Transverse colon (tissue), 4 donors: Measurements from ENCODE around the gene SNRPD2. TPM values are rescaled to one million over a fixed set of nuclear protein-coding genes. Genes with fewer than 3 reads are reported as not detected.

Experiments used
- DNase-seq: peaks from one replicate; pipeline ENCODE4 v3.0.0-alpha.2; 2019
- H3K27ac ChIP-seq, 4 donors: fragments of 200-600 bp; sonication (generic); 2 replicates each; pipeline ENCODE4 v1.5.1; 2016 to 2018; ENCODE audit warnings: inconsistent platforms in 4 of 4
- H3K27me3 ChIP-seq: fragments of 200-600 bp; sonication (generic); 2 replicates; pipeline ENCODE4 v1.5.1; 2017; ENCODE audit warnings: inconsistent platforms
- H3K36me3 ChIP-seq, 4 donors: fragments of 200-600 bp; sonication (generic); 2 replicates each; pipeline ENCODE4 v1.5.1; 2017 to 2019; ENCODE audit warnings: inconsistent platforms in 4 of 4
- H3K4me1 ChIP-seq, 4 donors: fragments of 200-600 bp; sonication (generic); 2 replicates each; pipeline ENCODE4 v1.5.1; 2017 to 2020; ENCODE audit warnings: inconsistent platforms in 4 of 4
- H3K4me3 ChIP-seq, 4 donors: fragments of 200-600 bp; sonication (generic); 1 replicate in 1 of 4; 2 replicates in 3 of 4; pipeline versions ENCODE4 v1.5.1 to v1.6.1; 2017 to 2019; ENCODE audit warnings: inconsistent platforms in 4 of 4
- H3K9me3 ChIP-seq, 2 donors: fragments of 200-600 bp; sonication (generic); 2 replicates each; pipeline ENCODE4 v1.5.1; 2017 to 2019; ENCODE audit warnings: inconsistent platforms in 2 of 2
- CTCF ChIP-seq, 5 experiments: fragments of 200-600 bp in 3 of 5; fragments of 450-650 bp in 2 of 5; sonication (generic) in 3 of 5; IDR thresholded peaks; 1 replicate in 2 of 5; 2 replicates in 3 of 5; pipeline ENCODE4 v1.5.1; 2016 to 2017; ENCODE audit warnings: antibody characterized with exemption in 5 of 5, inconsistent platforms in 3 of 5, mild to moderate bottlenecking in 2 of 5, moderate library complexity in 1 of 5
- EP300 ChIP-seq: sonication (generic); formaldehyde crosslinking; IDR thresholded peaks from one replicate; pipeline ENCODE4 v1.6.1; 2017; ENCODE audit warnings: antibody characterized with exemption, low read depth
- POLR2A ChIP-seq: fragments of 450-650 bp; IDR thresholded peaks from one replicate; pipeline ENCODE4 v1.6.1; 2016; ENCODE audit warnings: antibody characterized with exemption, mild to moderate bottlenecking, moderate library complexity
- POLR2AphosphoS5 ChIP-seq, 3 donors: sonication (generic); formaldehyde crosslinking; IDR thresholded peaks; one replicate each; pipeline ENCODE4 v1.6.1; 2016; ENCODE audit warnings: antibody characterized with exemption in 3 of 3
- WGBS, 2 donors: methylation state at CpG; one replicate each; pipeline ENCODE4 v1.1.5; 2018; ENCODE audit warnings: low coverage in 1 of 2; 5-methylcytosine and 5-hydroxymethylcytosine counted together
- in situ Hi-C, 4 donors: fragments of 200-750 bp; cut with MboI; loops; one replicate each; pipeline versions ENCODE4 v1.15.0 to v1.15.1; 2017; ENCODE audit warnings: low sequenced_read_pairs in 3 of 4, low pct_ligation_motif_present in 1 of 4, low pct_unique_long_range_greater_than_20kb in 1 of 4
- intact Hi-C: fragments of 100-400 bp; cut with DNase I; formaldehyde crosslinking; loops from one replicate; pipeline ENCODE4 v1.15.1; 2023; ENCODE audit warnings: low total_unique reads
- total RNA-seq, 4 donors: library from RNA; depleted of rRNA; stranded (reverse); fragments of >200 nt; gene quantifications; one replicate each; pipeline ENCODE4 v1.1.0, GENCODE V29; 2016

SNRPD2 gene
- 100 to 1,000 TPM in 2 of 4 donors, 10 to 100 TPM in 2; 39.3 to 407 (median 93.4) TPM for total RNA-seq

GRCh38 chr19:45691516-45692186 is at the start of gene SNRPD2:
Gene SNRPD2 (minus strand): TSS chr19:45691953. CDS start chr19:45691888, 65 bp downstream.
- Histone ChIP-seq H3K4me3 (peak within 1 kb of the TSS; percentile 71 to 97 (median 90)), H3K4me1 (peaks cover 3 to 17% (median 10%) of the 10 kb centered on the region in 4 donors), H3K9me3 (no peaks in the 10 kb centered on the region), H3K27ac (peak within 1 kb of the TSS; percentile 95 to 100 (median 97)), H3K36me3 (peaks cover 0 to 18% (median 8%) of the 10 kb centered on the region in 4 donors), H3K27me3 (no peaks in the 10 kb centered on the region)
- in situ Hi-C loops (no loop called here), intact Hi-C loops (no loop called here)
- TF ChIP-seq POLR2A (peak; percentile 93), EP300 (no peak), CTCF (IDR thresholded peaks at IDR 0.05) (peak in 1 of 5 experiments; percentile 8), POLR2AphosphoS5 (IDR thresholded peaks at IDR 0.05) (peak; percentile 95 to 97 (median 96))
- 0 to 1% methylated on average over 5 to 36 of the region's 36 CpGs for WGBS, 2 donors
- peak; percentile 95 for DNase-seq

GRCh38 chr19:45739498-45740439 is 48.0 kb upstream of the SNRPD2 start:
- 86% methylated on average over 10 of the region's 10 CpGs; no CpG with 5 or more reads in 1 of the 2 donors for WGBS, 2 donors
- H3K4me3 ChIP-seq = no peak overlapping the region
- no peaks in the 10 kb centered on the region for H3K27me3 ChIP-seq
- no peak overlapping the region for H3K27ac ChIP-seq
- no peaks in the 10 kb centered on the region for H3K9me3 ChIP-seq
- no peaks in the 10 kb centered on the region for H3K4me1 ChIP-seq
- no peak for DNase-seq
- no peaks in the 10 kb centered on the region for H3K36me3 ChIP-seq
- intact Hi-C loops (no loop called here), in situ Hi-C loops (no loop called here)
- TF ChIP-seq POLR2AphosphoS5 (IDR thresholded peaks at IDR 0.05) (no peak), CTCF (IDR thresholded peaks at IDR 0.05) (no peak), POLR2A (no peak), EP300 (no peak)

GRCh38 chr19:45733160-45733810 is 41.5 kb upstream of the SNRPD2 start, which contains the start of gene MEIOSIN:
Gene MEIOSIN (plus strand): TSS chr19:45733439. CDS start chr19:45735377, 1,938 bp downstream.
- intact Hi-C loops (no loop called here), in situ Hi-C loops (no loop called here)
- 95% methylated on average over 59 of the region's 59 CpGs; no CpG with 5 or more reads in 1 of the 2 donors for WGBS, 2 donors
- Histone ChIP-seq H3K36me3 (no peaks in the 10 kb centered on the region), H3K4me3 (no peak within 1 kb of the TSS), H3K9me3 (no peaks in the 10 kb centered on the region), H3K4me1 (peaks cover 6 to 20% (median 14%) of the 10 kb centered on the region in 4 donors), H3K27ac (no peak within 1 kb of the TSS), H3K27me3 (no peaks in the 10 kb centered on the region)
- TF ChIP-seq CTCF (IDR thresholded peaks at IDR 0.05) (no peak), POLR2A (no peak), POLR2AphosphoS5 (IDR thresholded peaks at IDR 0.05) (no peak), EP300 (no peak)
- DNase-seq = peak; percentile 9
